Neutrophil (primary cell): Measurements from ENCODE around the gene CEP131.

Source experiments
- H3K27ac ChIP-seq: fragments of 200-600 bp; sonication (generic); 2 replicates; pipeline ENCODE4 v1.5.1; 2016; ENCODE audit warnings: mild to moderate bottlenecking, moderate library complexity
- H3K27me3 ChIP-seq: fragments of 200-600 bp; sonication (generic); 2 replicates; pipeline ENCODE4 v1.6.0; 2016; ENCODE audit warnings: mild to moderate bottlenecking
- H3K36me3 ChIP-seq: fragments of 200-600 bp; sonication (generic); 2 replicates; pipeline ENCODE4 v1.5.1; 2017
- H3K4me1 ChIP-seq, 2 experiments: fragments of 200-600 bp in 1 of 2; sonication (generic) in 1 of 2; 1 replicate in 1 of 2; 2 replicates in 1 of 2; pipeline versions ENCODE4 v1.5.1 to v1.6.1; 2013 to 2016; ENCODE audit warnings: low read depth in 1 of 2, low read length in 1 of 2, mild to moderate bottlenecking in 1 of 2, moderate library complexity in 1 of 2; ENCODE audit not compliant: control insufficient read depth in 1 of 2, insufficient read depth in 1 of 2
- H3K4me3 ChIP-seq, 2 experiments: fragments of 200-600 bp in 1 of 2; sonication (generic) in 1 of 2; 1 replicate in 1 of 2; 2 replicates in 1 of 2; pipeline ENCODE4 v1.5.1; 2013 to 2016; ENCODE audit warnings: low read depth in 1 of 2, low read length in 1 of 2, mild to moderate bottlenecking in 1 of 2, moderate library complexity in 1 of 2
- H3K9me3 ChIP-seq: fragments of 200-600 bp; sonication (generic); 2 replicates; pipeline ENCODE4 v1.5.1; 2016
- TF ChIP-seq, protein P1 (sequence below): fragments of 200-600 bp; sonication (generic); IDR thresholded peaks from 2 replicates; pipeline ENCODE4 v1.5.1; 2016; ENCODE audit warnings: antibody characterized with exemption

The CEP131 gene

GRCh38 chr17:81152288-81152828 lies 70.4 kb downstream of the CEP131 start:
- Histone ChIP-seq H3K27me3 (no peaks in the 10 kb centered on the region), H3K4me3 (peak overlapping the region; percentile 75 to 84), H3K27ac (peak overlapping the region; percentile 96), H3K36me3 (peaks cover 10% of the 10 kb centered on the region), H3K4me1 (peaks cover 69 to 79% of the 10 kb centered on the region in 2 experiments), H3K9me3 (no peaks in the 10 kb centered on the region)
- TF ChIP-seq, protein P1, sequence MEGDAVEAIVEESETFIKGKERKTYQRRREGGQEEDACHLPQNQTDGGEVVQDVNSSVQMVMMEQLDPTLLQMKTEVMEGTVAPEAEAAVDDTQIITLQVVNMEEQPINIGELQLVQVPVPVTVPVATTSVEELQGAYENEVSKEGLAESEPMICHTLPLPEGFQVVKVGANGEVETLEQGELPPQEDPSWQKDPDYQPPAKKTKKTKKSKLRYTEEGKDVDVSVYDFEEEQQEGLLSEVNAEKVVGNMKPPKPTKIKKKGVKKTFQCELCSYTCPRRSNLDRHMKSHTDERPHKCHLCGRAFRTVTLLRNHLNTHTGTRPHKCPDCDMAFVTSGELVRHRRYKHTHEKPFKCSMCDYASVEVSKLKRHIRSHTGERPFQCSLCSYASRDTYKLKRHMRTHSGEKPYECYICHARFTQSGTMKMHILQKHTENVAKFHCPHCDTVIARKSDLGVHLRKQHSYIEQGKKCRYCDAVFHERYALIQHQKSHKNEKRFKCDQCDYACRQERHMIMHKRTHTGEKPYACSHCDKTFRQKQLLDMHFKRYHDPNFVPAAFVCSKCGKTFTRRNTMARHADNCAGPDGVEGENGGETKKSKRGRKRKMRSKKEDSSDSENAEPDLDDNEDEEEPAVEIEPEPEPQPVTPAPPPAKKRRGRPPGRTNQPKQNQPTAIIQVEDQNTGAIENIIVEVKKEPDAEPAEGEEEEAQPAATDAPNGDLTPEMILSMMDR = no peak

- H3K36me3 ChIP-seq = peaks cover 11% of the 10 kb centered on the region
- H3K27ac ChIP-seq = peak overlapping the region; percentile 96
- no peaks in the 10 kb centered on the region for H3K27me3 ChIP-seq
- H3K9me3 ChIP-seq = no peaks in the 10 kb centered on the region
- H3K4me3 ChIP-seq = peak overlapping the region; percentile 75 to 84
- peaks cover 79 to 81% of the 10 kb centered on the region in 2 experiments for H3K4me1 ChIP-seq
- TF ChIP-seq, protein P1 = no peak
Observed at GRCh38 chr17:81151278-81151677, 71.5 kb downstream of the CEP131 start.

GRCh38 chr17:81150377-81151077 lies 72.2 kb downstream of the CEP131 start:
- H3K4me1 ChIP-seq = peaks cover 87 to 89% of the 10 kb centered on the region in 2 experiments
- H3K4me3 ChIP-seq = peak overlapping the region; percentile 75 to 84
- H3K9me3 ChIP-seq = no peaks in the 10 kb centered on the region
- peaks cover 11% of the 10 kb centered on the region for H3K36me3 ChIP-seq
- no peaks in the 10 kb centered on the region for H3K27me3 ChIP-seq
- TF ChIP-seq, protein P1 = no peak
- H3K27ac ChIP-seq = peak overlapping the region; percentile 96

DNA sequence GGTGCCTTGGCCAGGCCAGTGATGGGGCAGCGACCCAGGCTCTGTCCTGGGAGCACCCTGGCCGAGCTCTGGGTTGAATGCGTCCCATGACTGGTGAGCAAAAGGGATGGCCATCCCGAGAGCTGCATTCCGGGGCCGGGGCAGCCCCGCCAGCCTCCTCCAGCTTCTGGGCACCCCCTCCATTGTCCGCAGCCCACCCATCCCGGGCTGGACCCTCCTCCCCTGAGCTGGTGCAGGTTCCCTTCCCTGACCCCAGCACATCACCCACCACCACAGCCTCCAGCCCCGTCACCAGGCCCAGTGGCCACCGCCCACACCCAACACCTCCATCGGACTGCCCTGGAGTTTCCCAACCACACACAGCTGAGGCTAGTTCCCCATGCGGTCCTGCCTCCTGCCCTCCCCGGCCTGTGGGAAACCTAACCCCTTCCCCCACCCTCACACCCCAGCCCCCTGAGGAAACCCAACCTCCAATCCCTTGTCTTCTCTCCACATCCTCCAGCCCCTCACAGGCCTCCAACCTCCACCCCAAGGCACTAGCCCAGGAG lies 73.7 kb downstream of the CEP131 start:
- peaks cover 19% of the 10 kb centered on the region for H3K36me3 ChIP-seq
- H3K4me3 ChIP-seq = peak overlapping the region; percentile 75 to 84
- H3K27ac ChIP-seq = peak overlapping the region; percentile 96
- TF ChIP-seq, protein P1 = no peak
- no peaks in the 10 kb centered on the region for H3K9me3 ChIP-seq
- peaks cover 87 to 88% of the 10 kb centered on the region in 2 experiments for H3K4me1 ChIP-seq
- H3K27me3 ChIP-seq = no peaks in the 10 kb centered on the region

GRCh38 chr17:81148571-81148970 lies 74.2 kb downstream of the CEP131 start:
- Histone ChIP-seq H3K27ac (peak overlapping the region; percentile 96), H3K9me3 (no peaks in the 10 kb centered on the region), H3K4me1 (peaks cover 84 to 87% of the 10 kb centered on the region in 2 experiments), H3K4me3 (peak overlapping the region; percentile 36 to 75), H3K36me3 (peaks cover 22% of the 10 kb centered on the region), H3K27me3 (no peaks in the 10 kb centered on the region)
- TF ChIP-seq, protein P1 = no peak
